ENCODE data around the gene ZNF865.

Gene ZNF865

DNA sequence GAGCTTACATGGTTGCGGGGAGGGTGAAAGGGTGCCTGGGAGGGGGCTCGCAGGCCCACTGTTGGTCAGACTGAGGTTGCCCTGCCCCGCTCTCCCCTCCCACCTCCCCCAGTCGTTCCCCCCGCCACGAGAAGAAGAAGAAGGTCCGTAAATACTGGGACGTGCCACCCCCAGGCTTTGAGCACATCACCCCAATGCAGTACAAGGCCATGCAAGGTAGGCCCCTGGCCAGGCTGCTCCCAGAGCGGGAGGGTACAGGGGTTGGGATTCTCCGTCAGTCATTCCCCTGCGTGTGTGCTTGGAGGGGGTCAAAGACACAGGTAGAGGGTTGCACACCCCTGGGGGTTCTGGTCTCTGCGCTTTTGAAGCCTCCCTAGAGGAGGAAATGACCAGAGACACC lies 55.0 kb downstream of the ZNF865 start:
- no peak for DNase-seq (ENCODE audit: low read depth)

- no peak for DNase-seq (ENCODE audit: low read depth)
These were observed 55.5 kb downstream of the ZNF865 start for GRCh38 chr19:55660991-55661390.

GRCh38 chr19:55661826-55662225 lies 56.4 kb downstream of the ZNF865 start:
- no peak for DNase-seq (ENCODE audit: low read depth)

DNA sequence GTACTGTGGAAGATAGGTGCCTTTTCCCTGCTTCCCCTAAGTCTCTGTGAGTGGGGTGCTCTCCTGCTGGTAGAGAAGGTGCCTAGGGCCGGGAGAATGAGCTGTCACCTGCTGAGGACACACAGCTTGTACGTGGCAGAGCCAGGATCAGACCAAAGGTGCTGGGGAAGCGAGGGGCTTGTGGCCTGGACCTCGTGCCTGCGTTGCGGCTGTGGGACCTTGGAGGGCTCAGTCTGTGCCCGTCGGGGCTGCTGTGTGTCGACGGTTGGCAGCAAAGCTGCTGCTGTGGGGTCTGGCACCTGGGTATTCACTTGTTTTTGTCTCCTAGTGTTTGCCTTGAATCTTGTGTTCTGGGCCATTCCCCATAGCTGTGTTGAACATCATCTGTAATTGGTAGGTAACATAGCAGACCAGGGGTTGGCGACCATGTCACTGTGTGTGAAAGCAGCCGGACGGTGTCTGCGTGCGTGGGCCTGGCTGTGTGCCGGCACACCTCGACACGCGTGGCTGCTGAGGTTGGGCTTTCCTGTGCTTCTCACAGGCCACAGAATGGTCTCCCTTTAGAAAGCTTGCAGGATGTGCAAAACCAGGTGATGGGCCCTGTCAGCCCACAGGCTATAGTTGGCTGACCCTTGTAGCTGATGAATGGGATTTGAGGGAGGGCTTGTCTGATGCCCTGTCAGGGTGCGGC lies 58.5 kb downstream of the ZNF865 start:
- DNase-seq (ENCODE audit: low read depth): no peak

DNA sequence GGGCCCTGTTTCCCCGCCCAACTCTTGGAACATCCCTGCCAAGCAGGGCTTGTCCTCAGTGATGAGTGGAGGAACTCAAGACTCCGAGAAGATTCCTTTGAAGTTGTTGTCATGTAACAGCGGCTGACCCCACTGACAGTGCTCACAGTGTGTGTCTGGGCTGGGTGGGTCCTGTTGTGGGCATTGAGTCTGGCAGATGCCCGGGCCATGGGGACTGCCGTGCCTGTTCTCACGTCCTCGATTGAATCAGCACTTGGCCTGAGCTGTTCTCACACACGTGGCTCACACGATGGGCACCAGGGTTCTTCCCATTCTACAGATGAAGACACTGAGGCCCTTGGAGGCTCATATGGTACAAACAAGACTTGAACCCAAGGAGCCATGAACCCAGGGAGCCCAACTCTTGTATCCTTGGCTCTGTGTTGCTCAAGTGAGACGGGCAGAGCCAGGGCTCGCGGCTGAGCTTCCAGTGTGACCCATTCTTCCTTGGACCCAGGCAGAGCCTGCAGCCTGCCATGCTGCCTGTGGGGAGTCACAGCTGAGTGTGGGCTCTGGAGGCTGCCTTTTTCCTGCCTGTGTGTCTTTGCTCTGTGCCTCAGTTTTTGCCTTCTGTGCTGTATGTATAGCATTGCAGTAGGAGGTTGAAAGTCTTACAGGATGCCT lies 61.0 kb downstream of the ZNF865 start:
- no peak for DNase-seq (ENCODE audit: low read depth)

All from stimulated activated CD8-positive, alpha-beta memory T cell treated with anti-CD3 and anti-CD28 coated beads, Interleukin-4, amount 100 ng/mL, for 24 hours (primary cell).